Measurements from ENCODE around the gene RPL6.
"Not testable (repeated sequence)": the region's sequence is repeated elsewhere in the genome, so short reads cannot be mapped to it uniquely, and the experiment has no call there.

RPL6 gene

DNA sequence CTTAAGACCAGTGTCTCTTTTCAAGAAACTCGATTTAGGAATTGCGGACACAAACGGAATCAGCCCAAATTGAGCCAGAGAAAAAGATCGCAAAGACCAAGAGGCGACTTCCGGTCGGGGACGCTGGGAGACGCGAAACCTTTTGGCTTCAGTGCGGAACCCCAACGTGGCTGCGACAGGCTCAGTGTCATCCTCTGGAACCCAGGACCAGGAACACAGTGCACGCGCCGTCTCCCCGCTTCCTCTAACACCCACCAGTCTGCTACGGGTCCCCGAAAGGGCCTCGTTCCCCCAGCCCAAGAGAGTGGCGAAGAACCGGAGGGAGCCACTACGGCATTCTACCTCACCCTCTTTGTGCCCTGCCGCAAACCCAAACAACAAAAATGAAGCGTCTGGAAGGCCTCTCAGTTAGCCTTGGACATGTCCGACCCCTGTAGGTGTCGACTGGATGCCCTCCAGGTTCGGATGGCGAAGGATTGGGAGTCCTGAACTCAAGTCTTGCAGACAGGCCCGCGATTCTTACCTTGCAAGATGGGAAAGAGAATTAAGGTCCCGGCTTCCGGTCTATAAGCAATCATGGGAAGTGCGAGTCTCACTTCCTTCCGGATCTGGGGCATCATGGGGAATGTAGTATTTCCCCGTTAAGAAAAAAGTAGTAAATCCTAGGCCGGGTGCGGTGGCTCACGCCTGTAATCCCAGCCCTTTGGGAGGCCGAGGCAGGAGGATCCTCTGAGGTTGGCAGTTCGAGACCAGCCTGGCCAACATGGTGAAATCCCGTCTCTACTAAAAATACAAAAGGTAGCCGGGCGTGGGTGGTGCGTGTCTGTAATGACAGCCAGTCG is at the start of gene RPL6:
Gene RPL6 (minus strand): TSS at position 542 of the 842 bp plus-strand sequence. CDS start 949 bp downstream, outside the sequence.
- peak; percentile 84 for FAIRE-seq

DNA sequence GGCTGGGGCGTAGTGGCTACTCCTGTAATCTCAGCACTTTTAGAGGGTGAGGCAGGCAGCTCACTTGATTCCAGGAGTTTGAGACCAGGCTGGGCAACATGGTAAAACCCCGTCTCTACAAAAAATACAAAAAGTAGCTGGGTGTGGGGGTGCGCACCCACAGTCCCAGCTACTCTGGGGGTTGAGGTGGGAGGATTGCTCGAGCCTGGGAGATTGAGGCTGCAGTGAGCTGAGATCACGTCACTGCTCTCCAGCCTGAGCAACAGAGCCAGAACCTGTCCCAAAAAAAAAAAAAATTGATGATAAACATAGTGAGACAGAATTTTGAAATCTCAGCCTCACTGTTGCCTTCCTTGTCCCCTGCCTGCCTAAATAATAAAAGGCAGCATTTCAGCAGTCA is 49.3 kb upstream of the RPL6 start:
- FAIRE-seq: no peak

- no peak for FAIRE-seq
Observed at GRCh38 chr12:112458330-112458729, 48.9 kb upstream of the RPL6 start.

DNA sequence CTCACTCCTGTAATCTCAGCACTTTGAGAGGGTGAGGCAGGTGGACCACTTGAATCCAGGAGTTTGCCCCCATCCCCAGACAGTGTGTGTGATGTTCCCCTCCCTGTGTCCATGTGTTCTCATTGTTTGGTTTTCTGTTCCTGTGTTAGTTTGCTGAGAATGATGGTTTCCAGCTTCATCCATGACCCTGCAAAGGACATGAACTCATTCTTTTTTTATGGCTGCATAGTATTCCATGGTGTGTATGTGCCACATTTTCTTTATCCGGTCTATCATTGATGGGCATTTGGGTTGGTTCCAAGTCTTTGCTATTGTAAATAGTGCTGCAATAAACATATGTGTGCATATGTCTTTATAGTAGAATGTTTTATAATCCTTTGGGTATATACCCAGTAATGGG is 47.7 kb upstream of the RPL6 start:
- not testable (repeated sequence) for FAIRE-seq

DNA sequence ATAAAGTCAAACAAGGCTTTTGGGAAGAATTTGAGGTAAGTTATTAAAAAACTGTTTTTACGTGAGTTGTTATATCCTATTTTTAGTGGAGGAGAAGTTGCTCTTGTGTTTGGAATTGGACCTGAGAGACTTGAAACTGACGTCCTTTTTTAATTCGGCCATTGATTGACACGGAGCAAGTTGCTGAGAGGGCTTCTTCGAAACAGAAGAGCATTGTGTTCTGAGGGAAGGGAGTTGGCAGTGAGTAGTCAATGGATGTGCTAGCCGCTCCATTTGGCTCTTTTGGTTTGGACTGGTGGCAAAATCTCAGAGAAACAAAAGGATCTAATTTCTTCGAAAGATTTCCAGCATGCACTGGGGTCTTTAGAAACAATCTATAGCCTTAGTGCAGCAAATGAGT is 46.6 kb upstream of the RPL6 start:
- no peak for FAIRE-seq

DNA sequence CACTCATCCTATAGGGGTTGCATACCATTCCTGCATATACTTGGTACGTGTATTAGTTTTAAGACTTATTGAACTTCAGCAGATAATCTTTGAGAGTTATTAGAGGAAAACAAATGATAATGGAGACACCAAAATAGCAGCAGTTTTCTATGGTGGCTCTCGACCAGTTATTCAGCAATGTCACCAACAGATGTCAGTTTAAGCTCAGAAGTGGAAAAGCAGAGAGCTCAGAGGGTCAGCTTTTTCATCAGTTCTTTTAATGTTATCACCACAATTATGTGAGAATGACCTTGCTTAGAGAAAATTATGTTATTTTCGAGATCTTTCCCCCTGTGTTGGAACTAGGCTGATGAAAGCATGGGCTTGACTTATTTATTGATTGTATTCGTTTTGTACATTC is 41.3 kb upstream of the RPL6 start:
- FAIRE-seq: no peak

- FAIRE-seq: not testable (repeated sequence)
Observed at GRCh38 chr12:112448165-112448564, 38.8 kb upstream of the RPL6 start.

- no peak for FAIRE-seq
Observed at GRCh38 chr12:112447106-112447505, 37.7 kb upstream of the RPL6 start.

- FAIRE-seq: no peak
Observed at GRCh38 chr12:112446008-112446725, 36.8 kb upstream of the RPL6 start.

DNA sequence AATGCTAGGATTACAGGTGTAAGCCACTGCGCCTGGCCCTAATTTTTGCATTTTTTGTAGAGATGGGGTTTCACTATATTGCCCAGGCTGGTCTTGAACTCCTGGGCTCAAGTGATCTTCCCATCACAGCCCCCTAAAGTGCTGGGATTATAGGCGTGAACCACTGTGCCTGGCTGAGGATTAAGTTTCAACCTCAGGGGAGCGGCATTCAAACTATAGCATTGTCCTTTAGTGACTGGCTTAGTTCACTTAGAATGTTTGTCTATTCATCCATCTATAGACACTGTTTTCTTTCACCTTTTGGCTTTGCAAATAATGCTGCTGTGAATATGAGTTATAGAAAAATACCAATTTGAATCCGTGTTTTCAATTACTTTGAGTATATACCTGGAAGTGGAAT is 34.5 kb upstream of the RPL6 start:
- no peak for FAIRE-seq

- not testable (repeated sequence) for FAIRE-seq
Observed at GRCh38 chr12:112440653-112441052, 31.2 kb upstream of the RPL6 start.

- FAIRE-seq: no peak
Observed at GRCh38 chr12:112439769-112440168, 30.4 kb upstream of the RPL6 start.

GRCh38 chr12:112438645-112439044 is 29.2 kb upstream of the RPL6 start:
- FAIRE-seq: not testable (repeated sequence)

DNA sequence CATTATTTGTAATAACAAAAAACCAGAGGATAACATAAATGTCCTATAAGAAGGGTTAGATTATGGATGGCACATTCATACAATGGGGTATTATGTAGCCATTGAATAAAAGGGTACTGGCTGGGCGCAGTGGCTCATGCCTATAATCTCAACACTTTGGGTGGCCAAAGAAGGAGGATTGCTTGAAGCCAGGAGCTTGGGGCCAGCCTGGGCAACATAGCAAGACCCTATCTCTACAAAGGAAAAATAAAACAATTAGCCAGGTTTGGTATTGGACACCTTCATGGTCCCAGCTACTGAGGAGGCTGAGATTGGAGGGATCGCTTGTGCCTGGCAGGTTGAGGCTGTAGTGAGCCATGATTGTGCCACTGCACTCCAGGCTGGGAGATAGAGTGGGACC is 24.1 kb upstream of the RPL6 start:
- FAIRE-seq: no peak

DNA sequence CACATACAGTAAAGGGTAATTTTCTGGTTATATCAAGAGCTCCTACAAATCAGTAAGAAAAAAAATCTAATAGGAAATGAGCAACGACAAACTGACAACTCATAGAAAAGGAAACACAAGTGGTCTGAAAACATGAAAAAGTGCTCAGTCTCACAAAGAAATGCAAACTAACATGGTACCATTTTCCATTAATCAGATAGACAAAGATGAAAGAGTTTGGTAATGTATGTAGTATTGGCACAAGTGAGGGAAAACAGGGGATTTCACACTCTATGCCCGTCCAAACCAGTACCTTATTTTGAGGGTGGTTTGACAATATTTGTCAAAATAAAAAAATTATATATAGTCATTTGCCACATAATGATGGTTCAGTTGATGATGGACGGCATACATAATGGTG is 22.6 kb upstream of the RPL6 start:
- no peak for FAIRE-seq

DNA sequence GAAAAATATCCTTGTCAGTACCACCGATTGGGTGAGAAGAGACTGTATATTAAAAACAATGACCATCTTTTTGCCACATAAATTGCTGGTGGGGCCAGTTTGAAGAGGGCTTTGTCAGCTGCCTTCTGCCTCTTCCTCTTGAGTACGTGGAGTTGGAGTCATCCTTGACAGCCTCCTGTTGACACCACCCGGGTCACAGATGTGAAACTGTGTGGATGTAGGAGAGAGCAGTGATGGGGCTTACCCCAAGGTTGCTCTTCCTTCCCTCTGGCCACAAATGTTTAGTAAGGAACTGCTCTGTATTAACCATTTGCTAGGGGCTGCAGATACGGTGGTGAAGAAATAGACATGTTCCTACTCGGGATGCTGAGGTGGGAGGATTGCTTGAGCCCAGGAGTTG is 21.5 kb upstream of the RPL6 start:
- FAIRE-seq: no peak

DNA sequence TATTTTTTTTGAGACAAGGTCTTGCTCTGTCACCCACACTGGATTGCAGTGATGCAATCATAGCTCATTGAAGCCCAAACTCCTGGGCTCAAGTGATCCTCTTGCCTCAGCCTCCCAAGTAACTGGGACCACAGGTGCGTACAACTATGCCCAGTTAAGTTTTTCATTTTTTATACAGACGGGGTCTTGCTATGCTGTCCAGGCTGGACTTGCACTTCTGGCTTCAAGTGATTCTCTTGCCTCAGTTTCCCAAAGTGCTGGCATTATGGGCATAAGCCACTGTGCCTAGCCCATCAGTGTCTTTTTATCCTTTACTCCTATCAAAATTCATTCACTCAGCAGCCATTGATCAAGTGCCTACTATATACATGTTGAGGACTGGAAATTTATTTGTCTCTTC is 18.4 kb upstream of the RPL6 start:
- no peak for FAIRE-seq

GRCh38 chr12:112425582-112426382 is 16.4 kb upstream of the RPL6 start:
- no peak for FAIRE-seq

- no peak for FAIRE-seq
Observed at GRCh38 chr12:112424126-112424525, 14.7 kb upstream of the RPL6 start.

- FAIRE-seq: no peak
Observed at GRCh38 chr12:112422531-112422930, 13.1 kb upstream of the RPL6 start.

DNA sequence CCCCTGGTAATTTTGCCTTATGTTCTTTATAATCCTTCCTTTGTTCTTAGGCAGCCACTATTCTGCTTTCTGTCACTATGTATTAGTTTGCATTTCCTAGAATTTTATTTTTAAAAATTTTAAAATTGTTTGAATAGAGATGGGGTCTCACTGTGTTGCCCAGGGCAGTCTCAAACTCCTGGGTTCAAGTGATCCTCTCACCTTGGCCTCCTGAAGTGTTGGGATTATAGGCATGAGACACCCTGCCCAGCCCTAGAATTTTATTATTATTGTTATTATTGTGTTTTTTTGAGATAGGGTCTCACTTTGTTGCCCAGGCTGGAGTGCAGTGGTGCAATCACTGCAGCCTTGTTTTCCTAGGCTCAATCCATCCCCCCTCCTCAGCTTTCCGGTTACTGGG is 12.0 kb upstream of the RPL6 start:
- FAIRE-seq: no peak

DNA sequence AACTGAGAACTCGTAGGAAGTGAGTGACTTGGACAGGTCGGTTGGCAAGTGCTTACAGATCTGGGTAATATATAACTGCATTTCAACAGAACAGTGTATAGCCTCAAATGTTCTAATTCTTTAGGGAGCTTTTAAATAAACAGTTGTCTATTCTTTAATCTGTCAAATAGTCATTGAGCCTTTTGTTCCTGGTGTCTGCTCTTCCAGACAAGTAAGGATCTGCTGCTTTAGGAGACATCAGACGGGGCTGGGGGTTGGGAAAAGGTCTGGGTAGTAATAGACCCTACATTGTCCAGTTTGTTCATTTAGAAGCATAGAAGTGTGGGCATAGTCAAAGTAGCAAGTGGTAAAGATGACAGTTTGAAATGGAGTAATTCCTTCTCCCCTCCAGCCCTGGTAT is 11.3 kb upstream of the RPL6 start:
- no peak for FAIRE-seq

All from G401.6 (cell line).